HCT116 (cell line): ENCODE measurements around the gene GCNT4. TPM values are rescaled to one million over a fixed set of nuclear protein-coding genes. Genes with fewer than 3 reads are reported as not detected.
A peak's percentile ranks its signal among the peaks of the same experiment; 100 is the strongest.

Experiments
- ATAC-seq: fragments of 200-7000 bp; cut with Tn5 transposase; 2 replicates; pipeline ENCODE4 v1.9.1; 2020; ENCODE audit warnings: mild to moderate bottlenecking, moderate library complexity
- BruUV-seq: library from RNA; stranded (reverse); fragments of 400-500 nt; replicated peaks from 2 replicates; lab custom pipeline; 2021; lab: Mats Ljungman, UMichigan
- CTCF ChIA-PET: fragments of 300-600 bp; sonication (Branson Sonifier 250); formaldehyde crosslinking; loops from one replicate; lab custom pipeline; 2021; ENCODE audit warnings: antibody characterized with exemption; lab: Charles Lee
- POLR2A ChIA-PET: fragments of 300-600, 350-600 bp; sonication (Branson Sonifier 250); formaldehyde crosslinking; loops from one replicate; lab custom pipeline; 2021; ENCODE audit warnings: antibody characterized with exemption; lab: Charles Lee
- RAD21 ChIA-PET, 2 experiments: fragments of 300-600 bp; sonication (Branson Sonifier 250); formaldehyde crosslinking; loops; one replicate each; lab custom pipeline; 2023; ENCODE audit warnings: low total read pairs in 2 of 2; ENCODE audit not compliant: uncharacterized antibody in 2 of 2, unreplicated experiment in 2 of 2, low non-redundant PET in 1 of 2; lab: Charles Lee
- DNase-seq: peaks from one replicate; pipeline ENCODE4 v3.0.0-alpha.2; 2010; ENCODE audit warnings: low read depth, low spot score
- H2AFZ ChIP-seq: fragments of 200-600 bp; shearing (Covaris generic), sonication (generic); 2 replicates; pipeline ENCODE4 v1.6.1; 2017; ENCODE audit warnings: low read depth, mixed run types, mixed read lengths, antibody characterized with exemption, low read length; ENCODE audit not compliant: poor library complexity, severe bottlenecking
- H3K27ac ChIP-seq: 2 replicates; pipeline ENCODE4 v1.5.1; 2012; ENCODE audit warnings: low read depth, low read length
- H3K27me3 ChIP-seq: fragments of 200-600 bp; sonication (generic); 2 replicates; pipeline ENCODE4 v1.6.1; 2016; ENCODE audit warnings: mixed run types, low read length, mixed read lengths; ENCODE audit not compliant: insufficient read depth
- H3K36me3 ChIP-seq, 2 experiments: fragments of 200-500 bp in 1 of 2; fragments of 200-600 bp in 1 of 2; sonication (Bioruptor generic) in 1 of 2; sonication (generic) in 1 of 2; 2 replicates each; pipeline versions ENCODE4 v1.5.1 to v1.6.1; 2014 to 2016; ENCODE audit warnings: low read length in 2 of 2, inconsistent platforms in 1 of 2, mixed read lengths in 1 of 2, mixed run types in 1 of 2; ENCODE audit not compliant: insufficient read depth in 2 of 2, control insufficient read depth in 1 of 2
- H3K4me1 ChIP-seq, 2 experiments: fragments of 200-600 bp in 1 of 2; sonication (generic) in 1 of 2; 2 replicates each; pipeline versions ENCODE4 v1.5.1 to v1.6.1; 2012 to 2017; ENCODE audit warnings: low read length in 2 of 2, inconsistent platforms in 1 of 2, mild to moderate bottlenecking in 1 of 2, mixed read lengths in 1 of 2, mixed run types in 1 of 2, moderate library complexity in 1 of 2; ENCODE audit not compliant: insufficient read depth in 2 of 2, control insufficient read depth in 1 of 2
- H3K4me2 ChIP-seq: fragments of 200-600 bp; sonication (generic); 2 replicates; pipeline ENCODE4 v1.6.1; 2017; ENCODE audit warnings: mixed run types, low read length, mixed read lengths
- H3K4me3 ChIP-seq, 2 experiments: fragments of 200-600 bp in 1 of 2; sonication (generic) in 1 of 2; replicated peaks in 1 of 2; 2 replicates each; pipeline ENCODE4 v1.5.1; 2011 to 2016; ENCODE audit warnings: low read length in 2 of 2, control low read depth in 1 of 2, low read depth in 1 of 2, mild to moderate bottlenecking in 1 of 2, mixed read lengths in 1 of 2, mixed run types in 1 of 2
- H3K79me2 ChIP-seq: fragments of 200-600 bp; sonication (generic); 2 replicates; pipeline ENCODE4 v1.6.1; 2017; ENCODE audit warnings: mild to moderate bottlenecking, mixed run types, low read length, moderate library complexity, mixed read lengths; ENCODE audit not compliant: insufficient read depth
- H3K9ac ChIP-seq: fragments of 200-600 bp; sonication (generic); 2 replicates; pipeline ENCODE4 v1.6.1; 2016; ENCODE audit warnings: low read length, mixed read lengths
- H3K9me2 ChIP-seq: fragments of 200-600 bp; sonication (generic), shearing (Covaris generic); 2 replicates; pipeline ENCODE4 v1.6.1; 2017; ENCODE audit warnings: mixed run types, mild to moderate bottlenecking, moderate library complexity; ENCODE audit not compliant: insufficient read depth
- H3K9me3 ChIP-seq, 2 experiments: fragments of 200-500 bp in 1 of 2; fragments of 200-600 bp in 1 of 2; sonication (Bioruptor generic) in 1 of 2; sonication (generic) in 1 of 2; 2 replicates each; pipeline ENCODE4 v1.6.1; 2014 to 2017; ENCODE audit warnings: low read length in 2 of 2, mixed read lengths in 2 of 2, inconsistent platforms in 1 of 2, low read depth in 1 of 2, mild to moderate bottlenecking in 1 of 2, mixed run types in 1 of 2, moderate library complexity in 1 of 2; ENCODE audit not compliant: control insufficient read depth in 1 of 2, insufficient read depth in 1 of 2
- H4K20me1 ChIP-seq: fragments of 200-600 bp; sonication (generic), shearing (Covaris generic); 2 replicates; pipeline ENCODE4 v1.6.1; 2017; ENCODE audit warnings: mixed run types, mild to moderate bottlenecking, moderate library complexity; ENCODE audit not compliant: insufficient read depth
- CTCF ChIP-seq, 3 experiments: fragments of 200-600 bp in 1 of 3; sonication (generic) in 1 of 3; IDR thresholded peaks in 2 of 3; conservative IDR thresholded peaks in 1 of 3; 2 replicates each; pipeline ENCODE4 v1.5.1; 2012 to 2017; ENCODE audit warnings: low read depth in 2 of 3, low read length in 2 of 3, antibody characterized with exemption in 1 of 3, borderline replicate concordance in 1 of 3, control low read depth in 1 of 3, mild to moderate bottlenecking in 1 of 3, mixed read lengths in 1 of 3, mixed run types in 1 of 3, moderate library complexity in 1 of 3; ENCODE audit not compliant: insufficient read depth in 1 of 3
- JUND ChIP-seq: IDR thresholded peaks from 2 replicates; pipeline ENCODE4 v1.6.1; 2012
- intact Hi-C: fragments of 100-400 bp; cut with micrococcal nuclease; formaldehyde crosslinking; loops from 2 replicates; pipeline ENCODE4 v1.10.0; 2022
- total RNA-seq: library from RNA; stranded (reverse); gene quantifications from one replicate; pipeline ENCODE4 v1.2.1, GENCODE V29; 2021; ENCODE audit not compliant: unreplicated experiment

Gene GCNT4
- total RNA-seq, 1 experiment from 2014 or later, result 0.07 TPM

GRCh38 chr5:75050415-75050814 lies 1.9 kb downstream of the GCNT4 start:
- ChIA-PET POLR2A (interaction anchor here (1.3 kb wide), 1 partner anchor 667 kb away, joined by 3 read pairs; the partner anchor contains the start of gene POC5), RAD21 (interaction anchor here (0.6 to 0.8 kb wide), 3 partner anchors 68 to 287 kb away, joined by 3 to 6 read pairs (median 3); partner anchors contain the start of gene HMGCR (in 1 of the 2)), CTCF (interaction anchor here (0.6 to 1.9 kb wide), 12 partner anchors 9 to 287 kb away, joined by 3 to 7 read pairs (median 4); partner anchors contain the start of genes ANKRD31 and HMGCR)
- Histone ChIP-seq H3K9me2 (no peaks in the 10 kb centered on the region), H3K27me3 (no peaks in the 10 kb centered on the region), H4K20me1 (no peaks in the 10 kb centered on the region), H3K27ac (no peak overlapping the region), H3K4me2 (peak overlapping the region; percentile 28; the same call in 1 of the 2 replicates), H3K36me3 (no peaks in the 10 kb centered on the region), H3K4me1 (peaks cover 3 to 26% of the 10 kb centered on the region in 2 experiments; a peak in 3 of 4 replicates), H3K9ac (no peak overlapping the region), H2AFZ (peak overlapping the region; percentile 98), H3K79me2 (no peaks in the 10 kb centered on the region), H3K9me3 (no peaks in the 10 kb centered on the region), H3K4me3 (no peak overlapping the region)
- TF ChIP-seq CTCF (IDR thresholded peaks at IDR 0.05 in 2 of 3, conservative IDR thresholded peaks at IDR 0.05 in 1 of 3; ENCODE audit: borderline replicate concordance in 1 of 3, insufficient read depth in 1 of 3, low read depth in 2 of 3, low read length in 2 of 3), result peak in 2 of 3 experiments; percentile 49 to 72; a peak in 4 of 6 replicates
- TF ChIP-seq JUND, result no peak
- intact Hi-C loops, result loop anchor here (1.0 to 10.0 kb wide), 2 partner anchors 215 to 1204 kb away; no protein-coding TSS in a partner anchor
- no TSS peak for BruUV-seq
- DNase-seq (no peak), ATAC-seq (peak; percentile 66)
